Colonic mucosa (tissue), 4 donors: Measurements from ENCODE around the gene PAGR1. TPM values are rescaled to one million over a fixed set of nuclear protein-coding genes. Genes with fewer than 3 reads are reported as not detected.
"Not testable (repeated sequence)": the region's sequence is repeated elsewhere in the genome, so short reads cannot be mapped to it uniquely, and the experiment has no call there.

Source experiments
- DNase-seq: peaks from one replicate; pipeline ENCODE4 v3.0.0-alpha.2; 2020
- H3K27ac ChIP-seq: fragments of 200-600 bp; one replicate; pipeline ENCODE4 v1.8.0; 2021
- H3K27me3 ChIP-seq: fragments of 200-600 bp; one replicate; pipeline ENCODE4 v1.8.0; 2021
- H3K36me3 ChIP-seq: fragments of 200-600 bp; one replicate; pipeline ENCODE4 v1.8.0; 2021
- H3K4me1 ChIP-seq: fragments of 200-600 bp; one replicate; pipeline ENCODE4 v1.8.0; 2021; ENCODE audit warnings: mild to moderate bottlenecking
- H3K4me3 ChIP-seq: fragments of 200-600 bp; one replicate; pipeline ENCODE4 v1.8.0; 2021
- H3K9ac ChIP-seq, 2 donors: one replicate each; pipeline ENCODE4 v1.7.0; 2013; ENCODE audit warnings: control low read depth in 2 of 2, low read depth in 2 of 2, low read length in 2 of 2
- H3K9me3 ChIP-seq: fragments of 200-600 bp; one replicate; pipeline ENCODE4 v1.8.0; 2021
- CTCF ChIP-seq: fragments of 200-600 bp; IDR thresholded peaks from one replicate; pipeline ENCODE4 v1.8.0; 2022; ENCODE audit warnings: antibody characterized with exemption, mild to moderate bottlenecking
- intact Hi-C: fragments of 100-400 bp; cut with DNase I; formaldehyde crosslinking; loops from one replicate; pipeline ENCODE4 v1.14.1; 2022
- total RNA-seq, 2 donors: library from RNA; stranded (reverse); fragmentation: NEBNext Ultra II Directional in 1 of 2; extraction: Animal tissue kit (Norgen Biotek cat#: 25700) in 1 of 2; gene quantifications; one replicate each; pipeline ENCODE4 v1.2.1, GENCODE V29; 2021
- donor health status: healthy.
- donor health status: DM: no; HTN: no; CAD: no.
- donor health status: DM: no; HTN: no; CAD: no.

PAGR1 gene
- total RNA-seq, 2 donors from 2014 or later: 16.0 to 45.0 TPM

DNA sequence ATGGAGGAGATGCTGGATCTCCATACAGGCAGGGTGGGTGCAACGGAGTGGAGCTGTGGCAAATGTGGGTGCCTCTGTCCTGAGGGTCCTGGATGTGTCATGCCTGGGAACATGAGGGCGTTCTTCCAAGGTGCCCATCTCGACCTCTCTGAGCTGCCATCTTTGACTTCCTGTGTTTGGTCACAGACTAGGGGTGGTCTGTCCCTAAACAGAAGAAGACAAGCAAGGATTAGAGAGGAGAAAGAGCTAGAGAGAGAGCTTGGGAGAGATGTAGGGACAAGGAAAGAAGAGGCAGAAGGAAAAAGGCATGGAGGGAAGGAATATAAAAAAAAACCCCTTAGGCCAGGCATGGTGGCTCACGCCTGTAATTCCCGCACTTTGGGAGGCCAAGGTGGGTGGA is 41.2 kb upstream of the PAGR1 start:
- Histone ChIP-seq H3K9me3 (no peaks in the 10 kb centered on the region), H3K36me3 (no peaks in the 10 kb centered on the region), H3K27ac (no peak overlapping the region), H3K4me3 (no peak overlapping the region), H3K27me3 (no peaks in the 10 kb centered on the region), H3K4me1 (no peaks in the 10 kb centered on the region), H3K9ac (no peak overlapping the region)
- DNase-seq: no peak
- no peak for TF ChIP-seq CTCF
- intact Hi-C loops: no loop called here

DNA sequence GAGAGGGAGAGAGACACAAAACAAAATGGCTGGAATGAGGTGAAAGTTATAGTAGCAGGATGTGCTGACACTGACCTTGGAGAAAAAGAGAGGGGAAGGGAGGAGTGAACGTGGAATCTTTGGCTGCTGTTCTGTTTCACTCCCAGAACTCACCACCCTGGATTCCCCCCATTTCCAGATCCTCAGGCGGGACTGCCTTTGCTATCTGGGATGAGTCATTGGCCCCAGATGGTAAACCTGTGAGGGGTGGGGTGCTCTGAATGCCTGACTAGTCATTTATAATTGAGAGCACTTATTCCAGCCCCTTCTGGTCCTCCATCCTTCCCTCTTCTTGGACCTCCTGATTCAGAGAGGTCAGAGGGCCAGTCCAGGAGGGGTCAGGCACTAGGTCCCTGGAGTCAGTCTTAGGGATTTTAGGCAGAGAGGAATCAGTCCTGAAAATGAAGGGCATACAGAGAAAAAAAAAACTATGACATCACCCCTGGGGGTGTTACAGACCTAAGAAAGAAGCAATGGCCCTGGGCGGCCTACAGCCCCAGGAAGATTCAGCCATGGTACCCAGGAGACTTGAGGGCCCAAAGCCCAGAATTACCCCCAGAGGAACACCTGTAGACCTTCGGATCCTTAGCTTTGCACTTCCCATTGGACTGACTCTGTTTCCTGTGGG is 40.1 kb upstream of the PAGR1 start:
- intact Hi-C loops: no loop called here
- no peak overlapping the region for H3K4me3 ChIP-seq
- no peaks in the 10 kb centered on the region for H3K4me1 ChIP-seq
- H3K9ac ChIP-seq: no peak overlapping the region
- no peaks in the 10 kb centered on the region for H3K9me3 ChIP-seq
- TF ChIP-seq CTCF: no peak
- DNase-seq: no peak
- no peak overlapping the region for H3K27ac ChIP-seq
- no peaks in the 10 kb centered on the region for H3K36me3 ChIP-seq
- H3K27me3 ChIP-seq: no peaks in the 10 kb centered on the region

DNA sequence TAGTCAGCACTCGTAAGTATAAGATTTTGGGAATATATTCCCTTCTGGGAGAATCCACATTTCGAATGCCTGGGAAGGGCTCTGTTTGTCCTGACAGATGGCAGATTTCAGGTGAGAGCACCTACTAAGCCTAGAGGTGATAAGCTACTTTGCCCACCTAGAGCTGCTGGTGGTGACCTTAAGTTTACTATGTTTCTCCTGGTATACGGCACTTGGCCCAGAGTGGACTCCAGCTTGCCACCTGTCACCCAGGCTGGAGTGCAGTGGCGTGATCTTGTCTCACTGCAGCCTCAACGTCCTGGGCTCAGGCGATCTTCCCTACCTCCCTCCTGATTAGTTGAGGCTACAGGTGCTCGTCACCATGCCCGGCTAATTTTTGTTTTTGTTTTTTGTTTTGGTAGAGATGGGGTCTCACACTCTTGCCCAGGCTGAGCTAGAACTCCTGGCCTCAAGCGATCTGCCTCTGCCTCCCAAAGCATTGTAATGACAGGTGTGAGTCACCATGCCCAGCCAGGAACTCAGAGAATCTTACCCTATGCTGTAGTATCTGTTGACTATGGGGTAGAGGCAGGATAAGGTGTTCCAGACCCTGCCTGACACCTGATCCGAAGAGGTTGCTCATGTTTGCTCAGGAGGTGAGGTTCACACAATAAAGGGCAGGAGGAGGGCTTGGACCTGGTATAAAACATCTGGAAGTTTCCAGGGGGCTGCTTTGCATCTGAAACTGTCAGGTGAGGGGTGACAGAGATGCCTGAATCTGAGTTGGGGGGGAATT is 38.2 kb upstream of the PAGR1 start, which contains the start of gene ZG16:
Gene ZG16, plus strand, starts transcription at position 681 of the 775 bp plus-strand sequence. CDS start 1,011 bp downstream, outside the sequence.
- no peak for DNase-seq
- Histone ChIP-seq H3K9ac (no peak within 1 kb of the TSS), H3K9me3 (no peaks in the 10 kb centered on the region), H3K36me3 (no peaks in the 10 kb centered on the region), H3K4me3 (no peak within 1 kb of the TSS), H3K27me3 (no peaks in the 10 kb centered on the region), H3K4me1 (no peaks in the 10 kb centered on the region), H3K27ac (peak within 1 kb of the TSS; percentile 33)
- TF ChIP-seq CTCF: no peak
- intact Hi-C loops: no loop called here

DNA sequence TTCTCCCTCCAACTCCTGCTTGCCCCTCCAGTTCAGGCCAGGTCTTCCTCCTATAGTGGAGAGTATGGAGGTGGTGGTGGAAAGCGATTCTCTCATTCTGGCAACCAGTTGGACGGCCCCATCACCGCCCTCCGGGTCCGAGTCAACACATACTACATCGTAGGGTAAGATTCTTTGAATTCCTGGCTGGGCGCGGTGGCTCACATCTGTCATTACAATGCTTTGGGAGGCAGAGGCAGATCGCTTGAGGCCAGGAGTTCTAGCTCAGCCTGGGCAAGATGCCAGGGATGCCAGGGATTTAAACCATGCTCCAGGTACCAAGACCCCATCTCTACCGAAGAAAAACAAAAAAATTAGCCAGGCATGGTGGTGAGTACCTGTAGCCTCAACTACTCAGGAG is 36.5 kb upstream of the PAGR1 start:
- no peak for DNase-seq
- TF ChIP-seq CTCF: no peak

GRCh38 chr16:29783094-29783953 is 32.6 kb upstream of the PAGR1 start:
- H3K36me3 ChIP-seq, H3K4me3 ChIP-seq, intact Hi-C loops, H3K9ac ChIP-seq, H3K9me3 ChIP-seq, H3K27me3 ChIP-seq, H3K4me1 ChIP-seq, DNase-seq, H3K27ac ChIP-seq: not testable (repeated sequence)

More for the DNA sequence above, 36.5 kb upstream of the PAGR1 start:
- Histone ChIP-seq H3K27me3 (no peaks in the 10 kb centered on the region), H3K4me1 (no peaks in the 10 kb centered on the region), H3K36me3 (no peaks in the 10 kb centered on the region), H3K27ac (peak overlapping the region; percentile 33), H3K4me3 (no peak overlapping the region), H3K9ac (no peak overlapping the region), H3K9me3 (no peaks in the 10 kb centered on the region)
- intact Hi-C loops: no loop called here
